Measurements from ENCODE around the gene SCN3A.

The SCN3A gene

GRCh38 chr2:165056564-165056963 is 147.3 kb downstream of the SCN3A start:
- DNase-seq (ENCODE audit: low read depth in 3 of 3): no peak

- no peak for DNase-seq (ENCODE audit: low read depth in 3 of 3)
Observed at GRCh38 chr2:165055082-165055851, 148.6 kb downstream of the SCN3A start.

GRCh38 chr2:165054652-165055051 is 149.2 kb downstream of the SCN3A start:
- no peak for DNase-seq (ENCODE audit: low read depth in 3 of 3)

- no peak for DNase-seq (ENCODE audit: low read depth in 3 of 3)
Observed at GRCh38 chr2:165044505-165045303, 159.1 kb downstream of the SCN3A start.
